GM12801 (cell line): ENCODE data around the gene A1BG.

Experiments
- CTCF ChIP-seq: IDR thresholded peaks from one replicate; pipeline ENCODE4 v1.5.1; 2011; ENCODE audit warnings: control low read depth; ENCODE audit not compliant: insufficient read length; ENCODE audit errors: extremely low read depth

A1BG gene

GRCh38 chr19:58352760-58353671 lies at the start of gene A1BG:
TSS of gene A1BG (minus strand) at chr19:58353492. CDS start at chr19:58353437, 55 bp downstream.
- TF ChIP-seq CTCF: no peak

DNA sequence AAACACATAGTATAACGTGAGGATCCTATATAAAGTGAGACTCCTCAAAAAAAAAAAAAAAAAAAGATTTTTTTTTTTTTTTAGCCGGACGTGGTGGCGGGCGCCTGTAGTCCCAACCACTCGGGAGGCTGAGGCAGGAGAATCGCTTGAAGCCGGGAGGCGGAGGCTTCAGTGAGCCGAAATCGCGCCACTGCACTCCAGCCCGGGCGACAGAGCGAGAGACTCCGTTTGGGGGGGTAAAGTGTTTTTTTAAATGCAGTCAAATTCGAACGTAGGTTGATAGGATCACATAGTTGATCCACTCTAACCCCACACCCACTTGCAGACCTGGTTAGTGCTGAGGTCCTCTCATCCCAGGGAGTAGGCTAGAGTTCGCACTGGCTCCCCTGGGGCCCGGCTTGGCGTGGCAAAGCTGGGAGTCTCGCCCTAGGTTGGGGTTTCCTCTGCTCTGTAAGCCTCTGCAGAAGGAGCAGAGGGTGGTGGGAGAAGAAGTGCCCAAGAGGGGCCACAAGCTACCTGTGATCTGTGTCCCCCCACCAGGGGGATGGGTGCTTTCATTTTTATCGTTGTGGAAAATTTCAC lies 48.6 kb upstream of the A1BG start:
- TF ChIP-seq CTCF: no peak

DNA sequence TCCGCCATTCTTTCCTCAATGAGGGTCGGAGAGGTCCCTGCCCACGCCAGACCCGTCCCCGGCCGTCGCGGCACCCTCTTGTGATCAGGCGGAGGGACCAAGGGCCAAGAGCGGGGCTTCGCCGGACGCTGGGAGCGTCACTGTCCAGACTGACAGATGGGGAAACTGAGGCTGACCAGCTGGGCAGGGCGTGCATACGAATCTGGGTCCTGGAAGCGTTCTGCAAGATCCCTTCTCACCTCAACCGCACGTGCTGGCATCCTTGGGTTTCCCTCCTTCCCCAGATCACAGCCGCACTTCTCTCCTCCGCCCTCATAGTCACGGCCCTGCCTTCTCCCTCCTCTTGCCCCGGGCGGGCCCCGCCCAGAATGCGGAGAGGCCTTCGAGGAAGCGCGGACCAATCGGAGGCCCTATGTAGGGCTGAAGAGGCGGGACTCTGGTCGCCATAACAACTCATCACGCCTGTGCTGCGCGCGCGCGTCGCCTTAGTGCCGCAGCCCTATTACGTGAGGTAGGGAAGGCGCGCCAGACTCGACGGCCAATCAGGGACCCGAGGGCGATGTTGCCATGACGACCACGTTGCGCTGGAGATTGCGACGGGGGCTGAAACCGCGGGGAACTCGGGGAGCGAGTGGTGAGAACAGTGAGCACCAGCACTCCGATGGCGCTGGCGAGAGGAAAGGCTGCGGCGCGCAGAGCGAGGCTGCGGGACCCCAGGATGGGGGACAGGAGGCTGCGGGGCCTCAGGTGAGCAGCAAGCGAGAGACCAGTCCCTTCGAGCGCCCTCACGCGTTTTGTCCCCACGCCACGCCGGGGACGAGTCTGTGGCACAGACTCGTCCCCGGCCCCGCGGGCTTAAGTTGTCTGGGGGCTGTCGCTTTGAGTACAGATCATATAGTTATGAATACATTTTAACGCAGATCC lies 47.9 kb upstream of the A1BG start:
- TF ChIP-seq CTCF: no peak

DNA sequence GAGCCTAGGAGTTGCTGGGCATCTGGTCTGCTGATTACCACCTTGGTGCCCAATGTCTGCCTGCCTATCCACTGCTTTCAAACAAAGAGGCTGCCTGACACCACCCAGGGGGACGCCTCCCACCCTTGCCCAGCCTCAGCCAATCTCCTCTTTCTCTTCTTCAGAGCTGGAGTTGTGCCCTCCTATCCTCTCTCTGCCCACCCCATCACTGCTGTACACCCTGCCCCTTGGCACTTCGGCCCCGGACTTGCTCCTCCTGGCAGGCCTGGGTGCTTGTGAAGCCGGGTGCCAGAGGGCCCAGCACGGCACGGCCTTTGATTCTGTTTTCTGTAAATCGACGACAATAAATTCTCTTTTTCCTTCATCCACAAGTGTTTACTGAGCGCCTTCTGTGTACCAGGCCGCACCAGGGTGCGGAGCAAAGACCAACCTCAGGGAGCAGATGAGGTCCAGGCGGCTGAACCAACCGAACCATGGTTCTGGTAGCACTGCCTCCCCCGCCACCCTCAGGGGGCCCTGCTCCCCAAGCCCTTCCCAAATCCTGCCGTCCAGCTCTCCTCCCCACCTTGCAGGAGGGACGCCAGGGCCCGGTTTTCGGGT lies 47.1 kb upstream of the A1BG start:
- no peak for TF ChIP-seq CTCF

DNA sequence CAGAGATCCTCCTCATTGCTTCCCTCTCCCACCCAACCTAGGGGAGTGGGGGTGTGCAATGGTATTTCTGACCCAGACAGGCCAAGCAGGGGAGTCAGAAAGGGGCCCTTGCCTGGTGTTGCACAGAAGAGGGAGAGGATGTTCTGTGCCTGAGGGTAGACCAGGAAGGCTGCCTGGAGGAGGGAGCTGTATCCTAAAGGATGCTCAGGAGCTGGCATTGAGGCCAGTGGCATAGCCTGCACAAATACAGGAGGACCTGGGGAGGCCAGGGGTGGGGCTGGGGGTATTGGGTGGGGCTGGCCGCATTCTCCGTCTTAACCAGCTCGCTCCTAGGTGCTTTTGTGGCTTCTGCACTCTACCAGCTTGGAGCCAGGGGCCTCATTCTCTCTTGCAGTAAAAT lies 46.6 kb upstream of the A1BG start:
- TF ChIP-seq CTCF: no peak

- TF ChIP-seq CTCF: no peak
Observed at GRCh38 chr19:58398545-58398944, 45.3 kb upstream of the A1BG start.
